Heart left ventricle (tissue), 13 donors: ENCODE results near the gene FOXL2NB.

ENCODE experiments used
- CTCF ChIP-seq, 12 donors: fragments of 200-600 bp; sonication (generic) in 4 of 12; IDR thresholded peaks; one replicate each; pipeline versions ENCODE4 v1.5.0 to v1.8.0; 2018 to 2022; ENCODE audit warnings: antibody characterized with exemption in 12 of 12, mild to moderate bottlenecking in 5 of 12
- POLR2A ChIP-seq, 2 donors: fragments of 450-650 bp; IDR thresholded peaks; one replicate each; pipeline ENCODE4 v1.6.1; 2017; ENCODE audit warnings: antibody characterized with exemption in 2 of 2, mild to moderate bottlenecking in 2 of 2, moderate library complexity in 2 of 2
- donor health status: ischemic (EF 13 %, LVEDD 7.1; RV severe dilation, severe dysfunction).
- donor health status: DM: no; HTN: yes; CAD: no.
- donor health status: DM: no; HTN: no; CAD: no.
- donor health status: ischemic (EF 25% LVEDD 6.9; RV normal size, moderate dysfunction).
- donor health status: ischemic (EF 25% LVEDD 5.7; RV mildly dilated, moderate dysfunction).
- donor health status: ischemic (EF 35%, LVEDD 5.7; RV mildly dilated, moderate dysfunction).
- donor health status: nonischemic (EF 11% LVEDD 7.7; RV severe dilation, severe dysfunction).
- donor health status: DM: yes; HTN: yes; CAD: no.
- donor health status: PGD.
- donor health status: ischemic (EF 29% LVEDD 5.4; RV normal size, mild dysfunction).
- donor health status: nonischemic (EF 23%, LVEDD 6.1; RV moderate dilation, normal function).

- TF ChIP-seq POLR2A (IDR thresholded peaks at IDR 0.05) (no peak), CTCF (IDR thresholded peaks at IDR 0.05) (no peak)
These were observed 16.0 kb downstream of the FOXL2NB start for GRCh38 chr3:138962854-138963560.
